ENCODE results near the gene IFT80.

- no peak for TF ChIP-seq CTCF (IDR thresholded peaks at IDR 0.05)
- TF ChIP-seq POLR2A (IDR thresholded peaks at IDR 0.05), result no peak
- TF ChIP-seq EP300 (IDR thresholded peaks at IDR 0.05), result no peak
Measured at GRCh38 chr3:160260587-160261270, 138.3 kb downstream of the IFT80 start.
